HG02970 (cell line): ENCODE data around the gene SHQ1.
"Not testable (repeated sequence)": the region's sequence is repeated elsewhere in the genome, so short reads cannot be mapped to it uniquely, and the experiment has no call there.

Experiments used
- ATAC-seq: cut with Tn5 transposase; IDR thresholded peaks from one replicate; pipeline ENCODE4 v1.9.1; 2021; ENCODE audit warnings: mild to moderate bottlenecking, moderate library complexity, moderate number of reproducible peaks; ENCODE audit not compliant: unreplicated experiment, low FRiP score

The SHQ1 gene

GRCh38 chr3:72804361-72804760 is 43.9 kb downstream of the SHQ1 start:
- no peak for ATAC-seq

GRCh38 chr3:72803573-72803972 is 44.7 kb downstream of the SHQ1 start:
- ATAC-seq, result no peak

GRCh38 chr3:72802001-72802400 is 46.2 kb downstream of the SHQ1 start:
- ATAC-seq, result no peak

DNA sequence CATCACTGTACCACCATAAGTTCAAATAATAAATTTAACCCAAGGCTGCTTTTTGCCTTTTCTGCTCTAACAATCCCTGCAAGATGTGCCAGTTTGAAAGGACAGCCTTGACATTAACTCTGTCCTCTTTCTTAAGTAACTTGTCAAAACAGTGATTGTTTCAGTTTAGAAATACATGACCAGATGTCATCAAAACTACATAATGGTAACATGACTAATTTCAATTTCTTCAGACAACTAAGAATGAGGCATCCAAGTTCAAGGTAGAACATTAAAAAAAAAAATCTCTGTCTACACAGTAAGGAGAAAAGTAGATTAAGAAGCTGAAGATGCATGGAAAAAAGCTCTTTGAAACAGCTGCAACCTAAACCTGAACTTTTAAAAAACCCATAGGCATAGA is 47.4 kb downstream of the SHQ1 start:
- ATAC-seq, result no peak

- ATAC-seq, result no peak
Observed at GRCh38 chr3:72798552-72799195, 49.6 kb downstream of the SHQ1 start.

DNA sequence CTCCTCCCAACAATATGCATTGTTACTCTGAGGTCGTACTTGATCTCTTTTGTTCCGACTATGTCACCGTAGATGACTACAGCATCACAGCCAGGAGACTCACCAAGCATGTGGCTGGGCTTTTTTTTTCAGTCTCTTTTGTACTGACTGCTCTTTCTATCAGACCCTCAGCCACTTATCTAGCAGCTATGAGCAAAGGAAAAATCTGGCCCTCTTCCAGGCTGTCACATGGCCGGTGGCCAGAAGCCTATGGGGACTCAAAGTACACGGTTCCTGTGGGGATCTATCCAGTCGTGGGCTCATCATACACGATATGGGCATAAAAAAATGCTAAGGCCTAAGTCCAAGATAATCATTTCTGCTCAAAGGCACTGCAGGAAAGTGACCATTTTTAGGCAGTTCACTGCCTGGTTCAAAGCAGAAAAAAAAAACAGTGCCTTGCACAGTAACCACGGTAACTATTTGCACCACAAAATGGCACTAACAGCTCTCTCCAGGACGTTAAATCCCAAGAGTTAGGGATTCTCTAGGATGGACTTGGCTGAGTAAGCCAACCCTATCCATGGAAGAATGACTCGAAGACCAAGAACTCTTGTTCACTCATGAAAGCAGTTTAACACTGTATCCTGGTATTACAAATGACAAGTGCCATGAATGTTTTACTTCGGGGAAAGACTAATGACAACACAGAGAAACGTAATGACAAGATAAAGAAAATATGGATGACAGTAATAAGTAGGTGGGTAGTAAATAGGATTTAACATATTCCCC is 50.3 kb downstream of the SHQ1 start:
- no peak for ATAC-seq

DNA sequence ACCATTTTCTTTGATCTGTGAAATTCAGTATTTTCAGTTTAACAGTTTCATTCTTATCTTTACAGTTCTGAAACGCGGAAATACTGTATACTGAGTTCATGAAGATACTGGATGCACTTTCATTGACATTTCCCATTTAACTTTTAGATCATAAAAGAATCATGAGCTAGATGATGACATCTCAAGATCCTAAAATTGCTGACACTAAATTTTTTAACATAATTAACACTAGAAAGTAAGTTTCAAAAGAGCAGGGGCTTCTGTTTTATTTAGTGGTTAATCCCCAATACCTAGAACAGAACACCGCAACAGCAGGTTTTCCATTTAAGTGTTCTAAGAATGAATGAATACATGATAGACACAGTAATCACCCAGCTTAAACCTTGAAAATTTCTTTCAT is 54.2 kb downstream of the SHQ1 start:
- ATAC-seq, result no peak

DNA sequence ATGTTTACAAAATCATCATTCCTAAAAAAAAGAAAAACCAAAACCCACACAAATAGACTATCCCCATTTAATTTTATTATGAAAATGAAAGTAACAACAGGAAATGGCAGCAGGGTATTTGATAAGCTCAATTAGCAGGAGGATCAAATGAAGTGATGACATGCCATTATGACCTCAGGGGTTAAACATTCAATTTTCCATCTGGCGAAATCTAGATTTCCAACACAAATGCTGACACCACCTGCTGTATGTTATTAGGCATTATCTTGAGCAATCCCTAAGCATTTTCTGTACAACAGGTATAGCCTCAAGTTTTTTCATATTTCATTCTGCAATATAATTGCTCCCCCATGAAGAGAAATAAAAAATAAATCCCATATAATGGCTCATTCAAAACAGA is 57.1 kb downstream of the SHQ1 start:
- no peak for ATAC-seq

DNA sequence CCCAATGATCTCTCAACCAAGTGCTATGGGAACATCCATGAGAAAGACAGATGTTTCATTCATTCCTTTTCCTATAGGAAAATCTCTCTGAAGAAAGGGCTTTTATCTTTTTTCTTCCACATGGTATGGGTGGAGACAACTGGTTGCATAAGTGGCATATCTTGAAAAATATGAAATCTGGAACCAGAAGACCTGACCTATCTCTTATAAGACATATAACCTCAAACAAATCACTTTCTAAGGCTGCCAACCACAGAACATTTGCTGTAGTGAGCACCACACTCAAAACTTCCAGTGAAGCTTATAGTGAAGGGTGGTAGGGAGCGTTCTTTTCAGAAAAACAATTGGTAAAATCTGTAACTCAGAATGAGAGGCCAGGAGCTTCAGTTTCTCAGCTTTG is 58.5 kb downstream of the SHQ1 start:
- ATAC-seq, result no peak

- ATAC-seq, result not testable (repeated sequence)
Observed at GRCh38 chr3:72788232-72788631, 60.0 kb downstream of the SHQ1 start.

GRCh38 chr3:72786668-72787067 is 61.6 kb downstream of the SHQ1 start:
- ATAC-seq, result no peak

DNA sequence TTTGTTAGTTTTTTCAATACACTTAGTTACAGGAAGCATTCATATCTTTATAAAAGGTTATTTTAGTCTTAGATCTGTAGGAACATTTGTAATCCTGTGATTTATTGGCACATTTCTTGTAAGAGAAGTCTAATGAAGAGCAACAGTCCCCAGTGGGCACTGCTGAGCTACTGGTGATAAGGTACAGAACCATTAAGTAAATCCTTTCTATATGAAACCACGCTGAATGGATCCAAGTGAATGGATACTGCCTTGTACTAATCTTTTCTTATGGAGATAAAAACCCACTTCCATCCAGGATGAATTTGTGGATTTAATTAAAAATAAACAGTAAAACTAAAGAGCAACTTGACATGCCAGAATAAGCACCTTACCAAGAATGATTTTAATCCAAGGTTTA is 64.0 kb downstream of the SHQ1 start:
- ATAC-seq, result no peak

DNA sequence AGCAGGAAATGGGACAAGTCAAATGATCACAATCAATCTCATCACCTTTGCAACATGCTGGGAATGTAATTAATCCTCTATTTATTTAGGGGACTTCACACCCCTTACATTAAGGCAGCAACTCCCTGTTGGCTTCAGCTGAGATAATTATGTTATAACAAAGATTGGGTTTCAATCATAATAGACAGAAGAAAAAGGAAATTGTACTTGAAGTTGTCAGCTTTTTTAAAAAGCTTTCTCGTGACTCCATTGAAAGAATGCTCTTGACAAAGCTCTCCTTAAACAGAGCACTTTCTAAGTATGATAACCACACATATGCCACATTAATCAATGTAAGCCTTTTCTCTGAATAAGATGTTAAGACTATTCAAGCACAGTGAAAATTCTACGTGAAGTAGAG is 65.7 kb downstream of the SHQ1 start:
- no peak for ATAC-seq

DNA sequence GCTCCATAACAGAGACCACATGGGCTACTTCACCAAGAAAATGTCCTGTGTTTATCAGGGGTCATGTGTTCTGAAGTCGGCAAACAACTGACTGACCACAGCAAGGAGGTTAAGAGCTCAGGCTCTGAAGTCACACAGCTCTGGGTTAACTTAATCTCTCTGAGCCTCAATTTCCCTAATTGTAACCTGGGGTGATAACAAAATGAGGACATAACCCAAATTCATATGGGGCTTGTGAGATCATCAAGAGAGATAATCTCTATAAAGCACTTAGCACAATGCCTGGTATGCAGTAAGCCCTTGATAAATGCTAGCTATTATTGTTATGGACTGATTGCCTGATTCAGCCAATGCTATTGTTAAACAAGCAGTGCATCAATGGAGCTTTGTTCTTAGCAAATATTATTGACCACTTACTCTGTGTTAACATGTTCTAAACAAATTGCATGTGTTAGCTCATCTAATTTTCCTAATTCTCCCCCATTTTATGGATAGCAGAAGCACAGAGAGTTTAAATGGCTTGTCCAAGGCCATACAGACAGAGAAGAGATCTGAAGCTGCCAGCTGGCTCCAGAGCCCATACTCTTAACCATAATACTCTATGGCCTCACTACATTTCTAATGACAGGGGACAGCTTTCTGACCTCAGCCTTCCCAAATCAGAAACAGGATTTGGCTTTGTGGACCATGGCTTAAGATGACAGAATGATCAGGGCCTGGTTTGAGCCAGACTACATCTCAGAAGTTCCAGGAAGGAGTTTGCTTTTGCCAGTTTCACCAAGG is 78.3 kb downstream of the SHQ1 start:
- no peak for ATAC-seq

- no peak for ATAC-seq
Observed at GRCh38 chr3:72768936-72769335, 79.3 kb downstream of the SHQ1 start.

- no peak for ATAC-seq
Observed at GRCh38 chr3:72768481-72768880, 79.8 kb downstream of the SHQ1 start.

DNA sequence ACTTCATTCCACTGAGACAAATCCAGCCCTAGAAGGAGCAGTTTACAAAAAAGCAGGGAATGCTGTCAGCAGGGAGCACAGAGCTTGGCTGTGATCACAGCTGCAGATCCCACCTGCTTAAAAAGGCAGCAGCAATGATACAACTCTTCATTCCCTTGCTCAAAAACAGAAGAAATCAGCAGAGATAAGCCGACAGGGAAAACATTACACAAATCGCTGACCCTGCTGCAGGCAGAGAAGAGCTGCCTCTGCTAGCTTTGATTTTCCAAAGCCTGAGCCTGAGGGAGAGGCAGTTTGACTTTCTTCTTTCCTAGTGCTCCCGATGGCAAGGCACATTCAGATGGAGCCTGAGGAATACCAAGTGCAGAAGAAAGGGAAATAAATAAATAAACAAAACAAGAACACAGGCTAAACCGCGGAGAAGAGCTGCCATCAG is 80.2 kb downstream of the SHQ1 start:
- ATAC-seq, result no peak

GRCh38 chr3:72766866-72767265 is 81.4 kb downstream of the SHQ1 start:
- ATAC-seq, result no peak

DNA sequence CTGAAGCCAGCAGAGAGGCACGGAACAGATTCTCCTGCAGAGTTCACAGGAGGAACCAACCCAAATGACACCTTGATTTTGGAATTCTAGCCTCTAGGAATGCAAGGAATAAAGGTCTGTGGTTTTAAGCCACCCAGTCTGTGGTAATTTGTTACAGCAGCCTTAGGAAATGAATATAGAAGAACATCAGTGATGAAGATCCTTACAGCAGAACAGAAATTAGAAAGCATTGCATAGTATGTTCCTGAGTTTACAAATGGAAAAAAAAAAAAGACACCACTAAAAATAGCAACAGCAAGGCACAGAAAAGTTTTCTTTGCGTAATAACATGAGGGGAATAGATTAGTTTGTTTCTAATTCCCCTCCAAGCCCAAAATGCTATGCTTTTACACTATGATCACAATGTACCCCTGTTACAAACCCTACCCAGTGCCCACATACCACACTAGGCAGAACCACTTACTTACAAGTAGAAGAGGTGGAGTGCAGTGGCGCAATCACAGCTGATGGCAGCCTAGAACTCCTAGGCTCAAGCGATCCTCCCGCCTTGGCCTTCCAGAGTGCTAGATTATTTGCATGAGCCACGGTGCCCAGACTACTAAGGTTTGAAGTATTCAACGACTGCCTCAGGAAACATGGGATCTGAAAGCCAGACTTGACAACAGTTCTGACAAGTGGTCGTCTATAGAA is 84.3 kb downstream of the SHQ1 start:
- ATAC-seq, result no peak

- no peak for ATAC-seq
Observed at GRCh38 chr3:72761410-72761809, 86.8 kb downstream of the SHQ1 start.

DNA sequence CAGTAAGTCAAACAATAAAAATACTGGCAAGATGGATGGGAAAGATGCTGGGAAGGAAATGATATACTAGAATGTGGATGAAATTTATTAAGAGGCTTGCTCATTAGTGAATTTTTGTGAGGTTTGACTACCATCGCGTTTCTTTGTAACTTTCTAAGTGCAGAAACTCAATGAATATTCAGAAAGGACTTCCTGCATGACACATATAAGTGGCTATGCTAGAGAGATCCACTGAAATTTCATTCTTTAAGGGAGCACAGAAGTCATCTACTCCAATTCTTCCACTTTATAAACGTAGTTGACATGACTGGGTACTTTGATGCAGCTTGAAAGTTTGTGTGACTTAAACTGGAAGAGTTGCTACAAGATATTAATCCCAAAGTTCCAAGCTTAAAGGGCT is 88.0 kb downstream of the SHQ1 start:
- ATAC-seq, result no peak
